Choroid plexus epithelial cell (primary cell): Measurements from ENCODE around the gene SLC12A6.

Experiments used
- DNase-seq: peaks from one replicate; pipeline ENCODE4 v3.0.0-alpha.2; 2010; ENCODE audit warnings: low read depth
- H3K4me3 ChIP-seq: 2 replicates; pipeline ENCODE4 v1.5.1; 2011; ENCODE audit warnings: low read depth, mild to moderate bottlenecking, control low read depth, low read length, moderate library complexity
- CTCF ChIP-seq: conservative IDR thresholded peaks from 2 replicates; pipeline ENCODE4 v1.5.1; 2011; ENCODE audit warnings: low read depth, mild to moderate bottlenecking, control low read depth, inconsistent platforms, low read length, moderate library complexity

Gene SLC12A6

GRCh38 chr15:34264076-34264475 is 73.5 kb downstream of the SLC12A6 start:
- H3K4me3 ChIP-seq: no peak overlapping the region
- no peak for DNase-seq
- no peak for TF ChIP-seq CTCF

DNA sequence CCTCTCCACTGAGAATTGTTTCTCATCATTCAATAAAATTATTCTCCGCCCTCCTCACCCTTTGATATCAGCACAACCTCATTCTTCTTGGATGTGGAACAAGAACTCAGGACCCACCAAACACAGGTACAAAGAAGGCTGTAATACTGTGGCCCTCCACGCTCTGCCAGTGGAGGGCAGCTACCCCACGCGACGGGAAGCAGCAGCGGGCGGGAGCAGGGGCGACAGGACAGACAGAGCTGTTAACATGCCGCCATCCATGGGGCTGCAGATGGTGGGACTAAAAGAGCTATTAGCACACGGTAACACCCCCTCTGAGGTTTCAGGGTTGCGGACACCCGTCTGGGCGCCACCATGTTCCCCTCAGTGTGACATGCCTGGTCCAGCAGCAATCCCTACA is 75.2 kb downstream of the SLC12A6 start:
- DNase-seq: no peak
- H3K4me3 ChIP-seq: no peak overlapping the region

GRCh38 chr15:34259566-34259965 is 78.0 kb downstream of the SLC12A6 start:
- H3K4me3 ChIP-seq: no peak overlapping the region
- no peak for TF ChIP-seq CTCF
- DNase-seq: no peak

More for the DNA sequence above, 75.2 kb downstream of the SLC12A6 start:
- no peak for TF ChIP-seq CTCF

DNA sequence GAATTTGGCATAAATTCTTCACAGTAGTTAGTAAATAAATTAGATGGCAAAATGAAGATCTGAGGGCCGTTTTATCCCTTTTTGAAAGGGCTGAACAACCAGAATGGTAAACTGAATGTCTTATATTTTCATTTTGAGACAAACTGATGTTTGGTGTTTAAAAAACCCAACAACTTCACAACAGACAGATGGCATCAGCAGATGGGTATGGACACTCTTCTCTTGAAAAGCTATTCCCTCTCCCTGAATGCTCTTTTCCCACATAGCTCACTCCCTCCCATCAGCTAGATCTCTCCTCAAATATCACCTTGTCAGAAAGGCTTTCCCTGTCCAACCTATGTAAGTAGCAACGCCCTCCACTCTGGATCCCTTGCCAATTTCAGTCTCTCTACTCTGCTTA is 79.4 kb downstream of the SLC12A6 start:
- no peak overlapping the region for H3K4me3 ChIP-seq
- no peak for DNase-seq
- no peak for TF ChIP-seq CTCF

- TF ChIP-seq CTCF: no peak
- no peak overlapping the region for H3K4me3 ChIP-seq
- no peak for DNase-seq
Measured at GRCh38 chr15:34252545-34252944, 85.0 kb downstream of the SLC12A6 start.

DNA sequence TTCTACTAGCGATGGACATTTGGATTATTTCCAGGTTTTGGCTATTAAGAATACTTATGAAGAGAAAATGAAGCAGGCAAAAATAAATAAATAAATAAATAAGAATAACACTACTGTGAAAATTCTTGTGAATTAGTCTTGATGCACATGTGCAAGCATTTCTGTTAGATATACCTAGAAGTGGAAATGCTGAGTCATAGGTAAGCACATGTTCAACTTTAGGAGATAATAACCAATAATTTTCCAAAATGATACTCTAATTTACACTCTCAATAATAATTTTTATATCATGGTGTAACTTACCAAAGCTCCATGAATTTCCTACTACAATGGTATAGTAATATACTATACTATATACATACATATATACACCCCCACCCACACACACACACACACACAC is 89.4 kb downstream of the SLC12A6 start:
- no peak for DNase-seq
- no peak for TF ChIP-seq CTCF
- no peak overlapping the region for H3K4me3 ChIP-seq

- no peak for DNase-seq
- TF ChIP-seq CTCF: no peak
- H3K4me3 ChIP-seq: no peak overlapping the region
Measured at GRCh38 chr15:34246276-34246976, 91.2 kb downstream of the SLC12A6 start.
